ENCODE data around the gene FOXD2. TPM values are rescaled to one million over a fixed set of nuclear protein-coding genes. Genes with fewer than 3 reads are reported as not detected.

FOXD2 gene
- total RNA-seq, 4 donors from 2014 or later, result 0.34 to 0.39 (median 0.38) TPM; not detected in 1

DNA sequence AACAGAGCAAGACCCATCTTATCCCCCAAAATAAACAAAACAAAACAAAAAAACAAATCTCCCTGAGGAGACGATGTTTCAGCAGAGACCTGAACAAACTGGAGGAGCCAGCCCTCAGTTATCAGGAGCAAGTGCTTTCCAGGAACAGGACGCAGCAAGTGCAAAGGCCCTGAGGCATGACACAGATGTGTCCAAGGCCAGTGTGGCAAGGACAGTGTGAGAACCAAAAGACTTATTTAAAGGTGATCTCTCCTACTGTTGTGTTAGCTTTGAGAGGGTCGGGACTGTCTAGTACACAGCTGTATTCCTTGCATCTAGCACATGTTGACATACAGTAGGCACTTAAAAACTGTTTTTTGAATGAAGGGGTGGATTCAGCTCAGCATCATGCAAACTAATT, 48.0 kb downstream of the FOXD2 start:
- TF ChIP-seq EP300 (IDR thresholded peaks at IDR 0.05) (no peak), POLR2AphosphoS5 (IDR thresholded peaks at IDR 0.05) (no peak)
- TF ChIP-seq, protein P1, sequence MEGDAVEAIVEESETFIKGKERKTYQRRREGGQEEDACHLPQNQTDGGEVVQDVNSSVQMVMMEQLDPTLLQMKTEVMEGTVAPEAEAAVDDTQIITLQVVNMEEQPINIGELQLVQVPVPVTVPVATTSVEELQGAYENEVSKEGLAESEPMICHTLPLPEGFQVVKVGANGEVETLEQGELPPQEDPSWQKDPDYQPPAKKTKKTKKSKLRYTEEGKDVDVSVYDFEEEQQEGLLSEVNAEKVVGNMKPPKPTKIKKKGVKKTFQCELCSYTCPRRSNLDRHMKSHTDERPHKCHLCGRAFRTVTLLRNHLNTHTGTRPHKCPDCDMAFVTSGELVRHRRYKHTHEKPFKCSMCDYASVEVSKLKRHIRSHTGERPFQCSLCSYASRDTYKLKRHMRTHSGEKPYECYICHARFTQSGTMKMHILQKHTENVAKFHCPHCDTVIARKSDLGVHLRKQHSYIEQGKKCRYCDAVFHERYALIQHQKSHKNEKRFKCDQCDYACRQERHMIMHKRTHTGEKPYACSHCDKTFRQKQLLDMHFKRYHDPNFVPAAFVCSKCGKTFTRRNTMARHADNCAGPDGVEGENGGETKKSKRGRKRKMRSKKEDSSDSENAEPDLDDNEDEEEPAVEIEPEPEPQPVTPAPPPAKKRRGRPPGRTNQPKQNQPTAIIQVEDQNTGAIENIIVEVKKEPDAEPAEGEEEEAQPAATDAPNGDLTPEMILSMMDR (IDR thresholded peaks at IDR 0.05), result no peak
- Histone ChIP-seq H3K27me3 (peaks cover 30% of the 10 kb centered on the region), H3K36me3 (no peaks in the 10 kb centered on the region), H3K27ac (no peak overlapping the region), H3K9me3 (no peaks in the 10 kb centered on the region), H3K4me1 (no peaks in the 10 kb centered on the region), H3K4me3 (no peak overlapping the region)
- WGBS, result 91% methylated on average over 3 of the region's 3 CpGs
- DNase-seq (ENCODE audit: low spot score in 2 of 2), result no peak

DNA sequence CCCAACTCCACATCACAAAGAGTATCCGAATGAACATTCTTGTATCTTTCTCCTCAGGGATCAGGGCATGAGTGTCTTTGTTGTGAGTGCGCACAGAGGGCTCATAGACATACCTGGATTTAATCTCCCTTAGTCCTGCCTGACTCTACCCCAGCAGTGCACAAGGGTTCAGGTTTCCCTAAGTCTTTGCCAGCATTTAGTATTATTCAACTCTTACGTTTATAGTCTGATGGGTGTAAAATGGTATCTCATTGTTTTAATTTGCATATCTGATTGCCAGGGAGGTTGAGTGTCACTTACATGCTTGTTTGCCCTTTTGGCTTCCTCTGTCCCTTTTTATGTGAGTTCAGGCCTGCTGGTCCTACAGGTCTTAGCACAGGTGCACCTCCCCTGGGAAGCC, 49.5 kb downstream of the FOXD2 start:
- H3K27me3 ChIP-seq, result peaks cover 28% of the 10 kb centered on the region
- DNase-seq (ENCODE audit: low spot score in 2 of 2), result no peak
- 100% methylated on average over 3 of the region's 3 CpGs for WGBS
- no peaks in the 10 kb centered on the region for H3K9me3 ChIP-seq
- no peaks in the 10 kb centered on the region for H3K4me1 ChIP-seq
- H3K27ac ChIP-seq, result no peak overlapping the region
- no peak overlapping the region for H3K4me3 ChIP-seq
- no peaks in the 10 kb centered on the region for H3K36me3 ChIP-seq
- TF ChIP-seq, protein P1 (IDR thresholded peaks at IDR 0.05), result no peak
- TF ChIP-seq POLR2A (IDR thresholded peaks at IDR 0.05) (no peak), EP300 (IDR thresholded peaks at IDR 0.05) (no peak), POLR2AphosphoS5 (IDR thresholded peaks at IDR 0.05) (no peak)

- Histone ChIP-seq H3K4me1 (no peaks in the 10 kb centered on the region), H3K27me3 (peaks cover 28% of the 10 kb centered on the region)
- DNase-seq (ENCODE audit: low spot score in 2 of 2), result no peak
Measured at GRCh38 chr1:47487850-47488450, 50.1 kb downstream of the FOXD2 start.

More at GRCh38 chr1:47487850-47488450, 50.1 kb downstream of the FOXD2 start:
- Histone ChIP-seq H3K36me3 (no peaks in the 10 kb centered on the region), H3K27ac (no peak overlapping the region), H3K4me3 (no peak overlapping the region), H3K9me3 (no peaks in the 10 kb centered on the region)
- WGBS, result 88% methylated on average over 8 of the region's 8 CpGs
- TF ChIP-seq EP300 (IDR thresholded peaks at IDR 0.05) (no peak), POLR2AphosphoS5 (IDR thresholded peaks at IDR 0.05) (no peak), POLR2A (IDR thresholded peaks at IDR 0.05) (no peak)
- TF ChIP-seq, protein P1 (IDR thresholded peaks at IDR 0.05), result no peak

Other genes starting within 250 kb of the FOXD2 start
- 100 to 1,000 TPM in 3 of 4 donors, 10 to 100 TPM in 1; 36.8 to 201 (median 153) TPM for gene PDZK1IP1, start 248.0 kb upstream of the FOXD2 start, total RNA-seq
- gene TAL1, start 205.8 kb upstream of the FOXD2 start, total RNA-seq, result 1 to 10 TPM in 2 of 4 donors, under 1 TPM in 2; 0.34 to 1.7 (median 1.2) TPM
- gene STIL, start 123.9 kb upstream of the FOXD2 start, total RNA-seq, result 1 to 10 TPM; 2.8 to 4.2 (median 4.0) TPM
- gene CMPK1, start 104.3 kb upstream of the FOXD2 start, total RNA-seq, result 10 to 100 TPM; 69.4 to 94.4 (median 81.6) TPM
- gene FOXE3, start 21.8 kb upstream of the FOXD2 start, total RNA-seq, result not detected